SK-N-MC (cell line): ENCODE results near the gene RWDD4.

Source experiments
- EZH2 ChIP-seq: fragments of 200-600 bp; sonication (generic); IDR thresholded peaks from one replicate; pipeline ENCODE4 v1.6.1; 2017; ENCODE audit warnings: antibody characterized with exemption
- POLR2AphosphoS5 ChIP-seq: IDR thresholded peaks from 2 replicates; pipeline ENCODE4 v1.6.1; 2012; ENCODE audit warnings: mild to moderate bottlenecking, low read depth, low read length, borderline replicate concordance

GRCh38 chr4:183631577-183632198 is 27.3 kb downstream of the RWDD4 start:
- TF ChIP-seq EZH2, result no peak
- TF ChIP-seq POLR2AphosphoS5, result no peak
